MM.1S (cell line): ENCODE data around the gene ZNF431.

ENCODE experiments used
- CTCF ChIP-seq: fragments of 300-600 bp; sonication (generic); IDR thresholded peaks from 2 replicates; pipeline ENCODE4 v1.5.1; 2016; ENCODE audit warnings: antibody characterized with exemption, low read length, mixed read lengths
- EZH2 ChIP-seq: fragments of 300-600 bp; sonication (generic); optimal IDR thresholded peaks from 2 replicates; pipeline ENCODE3; 2017; ENCODE audit warnings: low read depth, mild to moderate bottlenecking, antibody characterized with exemption, low read length, mixed read lengths
- EZH2phosphoT487 ChIP-seq: fragments of 300-600 bp; sonication (generic); IDR thresholded peaks from 2 replicates; pipeline ENCODE4 v1.6.1; 2018; ENCODE audit warnings: antibody characterized with exemption, low read length

GRCh38 chr19:21092109-21092508 is 49.7 kb upstream of the ZNF431 start:
- TF ChIP-seq EZH2: no peak
- no peak for TF ChIP-seq CTCF
- TF ChIP-seq EZH2phosphoT487: no peak
